Right renal cortex interstitium (tissue), 3 donors: Measurements from ENCODE around the gene TRIM9. TPM values are rescaled to one million over a fixed set of nuclear protein-coding genes. Genes with fewer than 3 reads are reported as not detected.
"Not testable (repeated sequence)": the region's sequence is repeated elsewhere in the genome, so short reads cannot be mapped to it uniquely, and the experiment has no call there.

Experiments used
- DNase-seq, 3 donors: peaks; one replicate each; pipeline ENCODE4 v3.0.0-alpha.2; 2013; ENCODE audit warnings: low read depth in 3 of 3, low spot score in 2 of 3
- polyA plus RNA-seq, 3 donors: library from polyadenylated mRNA; unstranded; fragments of 120-200 nt; gene quantifications; one replicate each; pipeline ENCODE4 v1.2.1, GENCODE V29; 2013; ENCODE audit not compliant: insufficient read length in 3 of 3

TRIM9 gene
- polyA plus RNA-seq, 3 donors = 1.1 to 2.5 (median 2.1) TPM

DNA sequence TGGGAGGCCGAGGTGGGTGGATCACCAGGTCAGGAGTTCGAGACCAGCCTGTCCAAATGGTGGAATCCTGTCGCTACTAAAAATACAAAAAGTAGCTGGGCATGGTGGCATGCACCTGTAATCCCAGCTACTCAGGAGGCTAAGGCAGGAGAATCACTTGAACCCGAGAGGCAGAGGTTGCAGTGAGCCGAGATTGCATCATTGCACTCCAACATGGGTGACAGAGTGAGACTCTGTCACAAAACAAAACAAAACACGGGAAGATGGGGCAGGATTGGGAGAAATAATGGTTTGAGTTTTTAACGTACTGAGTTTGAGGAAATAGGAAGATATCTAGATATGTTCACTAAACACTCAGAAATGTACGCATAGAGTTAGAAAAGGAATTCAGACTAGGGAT, 153.3 kb downstream of the TRIM9 start:
- not testable (repeated sequence) for DNase-seq

- DNase-seq = no peak
These were observed 153.8 kb downstream of the TRIM9 start for GRCh38 chr14:50941151-50941550.

DNA sequence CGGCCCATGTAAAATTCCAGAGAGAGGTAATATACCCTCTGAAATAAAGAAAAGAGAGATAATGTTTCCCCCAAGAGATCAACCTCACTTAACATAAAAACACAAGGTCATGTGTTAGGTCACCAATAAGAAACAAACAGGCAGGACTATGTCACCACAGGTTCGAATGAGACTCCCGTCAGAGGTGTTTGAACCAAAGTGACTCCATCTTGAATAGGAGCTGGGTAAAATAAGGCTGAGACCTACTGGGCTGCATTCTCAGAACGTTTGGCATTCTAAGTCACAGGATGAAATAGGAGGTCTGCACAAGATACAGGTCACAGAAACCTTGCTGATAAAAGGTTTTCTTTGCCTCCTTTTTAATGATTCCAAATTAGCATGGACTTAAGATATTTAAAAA, 157.1 kb downstream of the TRIM9 start:
- no peak for DNase-seq

- DNase-seq = no peak
These were observed 157.6 kb downstream of the TRIM9 start for GRCh38 chr14:50937325-50937724.

GRCh38 chr14:50936882-50937281, 158.0 kb downstream of the TRIM9 start:
- no peak for DNase-seq

- DNase-seq = no peak
These were observed 158.9 kb downstream of the TRIM9 start for GRCh38 chr14:50936016-50936340.

DNA sequence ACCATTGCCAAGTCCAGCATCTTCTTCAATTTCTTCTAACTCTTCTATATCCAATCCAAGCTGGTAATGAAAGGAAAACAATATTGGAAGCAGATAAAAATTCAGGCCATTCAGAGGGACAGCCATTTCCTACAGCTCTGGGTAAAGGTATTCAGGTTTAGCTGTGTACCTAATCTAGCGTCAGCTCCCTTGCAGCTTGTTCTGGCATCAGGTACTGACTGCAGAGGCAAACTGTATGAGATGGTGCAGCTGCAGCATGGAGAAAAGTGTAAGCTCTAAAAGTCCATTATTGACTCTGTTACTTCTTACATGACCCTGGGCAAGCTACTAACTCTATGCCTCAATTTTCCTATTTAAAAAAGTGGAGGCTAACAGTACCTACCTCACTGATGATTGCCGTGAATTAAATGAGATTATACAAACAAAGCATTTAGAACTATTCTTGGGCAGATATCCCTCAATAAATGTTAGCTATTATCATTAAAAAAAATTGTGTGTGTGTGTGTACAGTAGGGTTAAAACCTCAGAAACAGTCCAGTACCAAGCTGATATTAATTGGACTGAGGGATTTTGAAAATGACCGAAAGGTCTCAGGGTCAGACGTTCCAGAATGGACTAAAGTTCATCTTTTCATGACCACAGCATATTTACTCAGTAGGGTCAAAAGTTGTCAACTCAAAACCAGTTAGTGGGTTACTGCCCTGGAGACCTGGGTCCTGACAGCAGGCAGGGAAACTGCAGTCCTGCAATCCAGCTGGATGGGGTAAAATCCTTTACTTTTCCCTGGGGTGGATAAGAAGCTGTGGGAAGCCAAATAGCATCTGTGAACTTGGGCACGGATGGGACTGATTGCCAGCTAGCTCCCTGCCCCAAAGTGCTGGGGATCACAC, 159.5 kb downstream of the TRIM9 start:
- no peak for DNase-seq

DNA sequence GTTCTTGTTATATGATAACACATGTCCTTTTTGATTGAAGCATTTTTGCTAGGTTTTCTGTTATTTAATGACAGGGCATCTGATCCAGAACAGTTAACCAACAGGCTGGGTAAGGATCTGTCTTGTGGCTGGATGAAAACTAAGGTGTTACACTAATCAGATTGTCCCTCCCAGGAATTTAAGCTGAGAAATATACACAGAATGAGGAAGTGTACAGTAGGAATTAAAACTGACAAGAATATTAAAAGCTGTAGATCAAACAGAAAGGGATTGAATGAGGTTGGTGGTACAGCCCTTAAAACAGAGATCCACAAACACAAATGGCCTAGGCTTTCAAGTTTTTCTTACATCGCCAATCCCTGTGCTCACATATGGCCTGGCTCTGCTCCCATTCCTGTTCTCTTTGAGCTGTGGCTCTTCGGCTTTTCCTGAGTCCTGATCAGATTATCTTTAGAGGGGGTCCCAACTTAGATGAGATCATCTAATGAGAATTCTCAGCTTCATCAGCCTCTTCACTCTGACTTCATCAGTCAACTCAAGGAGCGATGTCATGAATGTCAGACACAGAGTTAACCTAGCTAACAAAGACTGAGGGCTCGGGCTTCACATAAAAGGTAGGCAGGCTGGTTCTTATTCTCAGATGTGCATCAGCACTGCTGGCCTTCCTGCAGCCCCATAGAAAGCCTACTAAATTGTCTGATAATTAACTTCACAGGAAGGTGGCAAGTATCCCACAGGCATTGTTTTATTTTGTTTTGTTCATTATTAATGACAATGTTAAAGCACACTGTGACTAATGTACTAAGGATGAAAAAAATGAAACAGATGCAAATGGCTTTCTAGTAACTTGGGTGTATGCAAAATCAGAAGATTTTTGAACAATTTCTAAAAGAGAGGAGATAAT, 162.1 kb downstream of the TRIM9 start:
- DNase-seq = no peak

DNA sequence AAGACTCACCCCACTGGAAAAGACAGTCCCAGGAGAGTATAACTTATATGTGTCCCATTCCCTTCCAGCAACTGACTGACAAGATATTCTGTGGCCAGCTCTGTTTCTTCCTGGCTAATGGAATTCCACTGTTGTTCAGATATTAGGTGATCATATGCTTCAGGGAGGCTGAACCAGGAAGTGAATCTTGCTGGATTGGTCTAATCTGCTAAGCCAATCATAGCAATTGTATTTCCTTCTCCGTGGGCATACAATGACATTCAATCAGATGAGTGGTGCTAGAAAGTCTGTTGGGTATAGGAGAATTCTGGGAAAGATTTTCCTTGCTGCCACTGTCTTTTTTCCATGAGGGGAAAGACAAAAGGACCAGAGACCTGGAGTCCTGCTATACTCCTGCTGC, 162.7 kb downstream of the TRIM9 start:
- no peak for DNase-seq

- DNase-seq = no peak
These were observed 163.3 kb downstream of the TRIM9 start for GRCh38 chr14:50931559-50931958.

GRCh38 chr14:50929506-50929905, 165.4 kb downstream of the TRIM9 start:
- DNase-seq = no peak

DNA sequence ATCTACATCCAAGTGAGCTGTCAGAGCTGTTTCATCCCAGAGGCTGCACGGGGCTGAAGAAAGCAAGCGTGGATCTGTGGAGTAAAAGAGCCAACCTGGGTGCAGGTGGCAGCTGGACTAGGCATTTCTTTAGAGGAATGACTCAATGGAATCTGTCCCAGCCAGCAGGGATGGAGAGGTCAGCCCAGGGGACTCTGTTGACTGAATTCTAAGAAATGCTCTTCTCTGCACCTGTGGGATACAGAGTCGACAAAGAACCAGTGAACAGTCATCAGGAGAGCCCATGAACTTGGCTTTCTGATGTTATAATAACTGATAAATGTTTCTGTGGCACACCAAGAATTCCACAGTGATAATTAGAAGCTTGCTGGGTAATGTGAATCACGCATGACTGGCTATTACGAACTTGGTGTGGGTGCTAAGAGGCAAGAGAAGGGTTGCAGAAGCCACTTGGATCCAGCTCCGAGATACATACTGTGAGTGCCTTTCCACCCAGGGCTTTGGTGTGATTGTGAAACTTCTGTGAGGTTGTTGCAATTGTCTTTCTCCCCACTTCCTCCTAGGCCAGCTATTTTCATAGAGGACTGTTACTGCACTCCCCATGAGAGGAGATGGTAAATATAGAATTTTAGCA, 166.8 kb downstream of the TRIM9 start:
- no peak for DNase-seq

DNA sequence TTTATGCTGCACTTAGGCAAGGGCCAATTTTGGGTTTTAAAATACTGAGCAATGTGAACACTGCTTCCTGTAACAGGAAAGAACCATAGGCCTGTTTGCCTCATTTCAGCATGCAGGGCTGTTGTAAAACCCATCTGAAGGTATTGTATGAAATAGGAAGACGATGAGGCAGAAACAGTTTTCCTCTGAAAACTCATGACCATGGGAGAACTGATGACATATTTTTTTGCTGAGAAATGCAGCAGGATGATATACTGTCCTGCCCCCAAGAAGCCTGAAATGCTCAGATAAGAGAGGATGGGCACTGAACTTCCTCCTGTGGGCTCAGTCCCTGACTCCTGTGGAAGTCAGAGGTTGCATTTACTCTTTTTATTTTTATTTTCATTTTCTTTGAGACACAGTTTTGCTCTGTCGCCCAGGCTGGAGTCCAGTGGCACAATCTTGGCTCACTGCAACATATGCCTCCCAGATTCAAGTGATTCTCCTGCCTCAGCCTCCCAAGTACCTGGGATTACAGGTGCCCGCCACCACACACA, 168.0 kb downstream of the TRIM9 start:
- no peak for DNase-seq

Other genes with a start within 250 kb of the TRIM9 start
- gene ABHD12B, start 223.1 kb downstream of the TRIM9 start, polyA plus RNA-seq = under 1 TPM; 0.33 to 0.83 (median 0.62) TPM
- gene PYGL, start 150.6 kb downstream of the TRIM9 start, polyA plus RNA-seq = 10 to 100 TPM; 17.1 to 19.8 (median 17.3) TPM
- gene TMX1, start 145.1 kb upstream of the TRIM9 start, polyA plus RNA-seq = 10 to 100 TPM; 49.5 to 51.9 (median 49.8) TPM